SU-DHL-6 (cell line): Measurements from ENCODE around the gene SYTL3.

Source experiments
- H2AFZ ChIP-seq: fragments of 200-600 bp; sonication (generic); 2 replicates; pipeline ENCODE4 v1.6.1; 2014; ENCODE audit warnings: low read depth, mild to moderate bottlenecking, moderate library complexity, mixed read lengths, antibody characterized with exemption, low read length; ENCODE audit not compliant: severe bottlenecking
- H3F3A ChIP-seq: fragments of 200-600 bp; shearing (Covaris generic); 2 replicates; pipeline ENCODE4 v1.6.0; 2016; ENCODE audit warnings: antibody characterized with exemption, mild to moderate bottlenecking; ENCODE audit not compliant: insufficient read depth
- H3K27ac ChIP-seq: fragments of 200-600 bp; sonication (generic); 2 replicates; pipeline ENCODE4 v1.5.1; 2016; ENCODE audit warnings: low read depth, mild to moderate bottlenecking, low read length, moderate library complexity, mixed read lengths
- H3K27me3 ChIP-seq: fragments of 200-600 bp; sonication (generic), shearing (Covaris generic); 2 replicates; pipeline ENCODE4 v1.6.0; 2014; ENCODE audit warnings: mild to moderate bottlenecking, low read length
- H3K36me3 ChIP-seq: fragments of 200-600 bp; sonication (generic); 2 replicates; pipeline ENCODE4 v1.6.1; 2014; ENCODE audit warnings: mild to moderate bottlenecking, low read length, mixed read lengths
- H3K4me2 ChIP-seq: fragments of 300-600, 200-600 bp; shearing (Covaris generic), sonication (generic); 2 replicates; pipeline ENCODE4 v1.6.0; 2014; ENCODE audit warnings: low read length, low read depth, mild to moderate bottlenecking; ENCODE audit not compliant: poor library complexity, severe bottlenecking
- H3K4me3 ChIP-seq: fragments of 200-600 bp; sonication (generic); 2 replicates; pipeline ENCODE4 v1.5.1; 2014; ENCODE audit warnings: antibody characterized with exemption, low read length, mild to moderate bottlenecking, mixed read lengths; ENCODE audit not compliant: insufficient read depth, poor library complexity, severe bottlenecking
- H3K79me2 ChIP-seq: fragments of 200-600 bp; sonication (generic); 2 replicates; pipeline ENCODE4 v1.6.1; 2014; ENCODE audit warnings: mild to moderate bottlenecking, low read length, moderate library complexity; ENCODE audit not compliant: insufficient read depth
- H3K9ac ChIP-seq: fragments of 200-600 bp; sonication (generic); 2 replicates; pipeline ENCODE4 v1.7.0; 2014; ENCODE audit warnings: mild to moderate bottlenecking, low read length
- H3K9me2 ChIP-seq: fragments of 200-600 bp; sonication (generic); replicated peaks from 2 replicates; pipeline ENCODE4 v1.6.1; 2014; ENCODE audit warnings: low read length; ENCODE audit not compliant: insufficient read depth
- H3K9me3 ChIP-seq: fragments of 200-600 bp; sonication (generic); 2 replicates; pipeline ENCODE4 v1.6.1; 2014; ENCODE audit warnings: low read length, mixed read lengths; ENCODE audit not compliant: insufficient read depth
- H4K20me1 ChIP-seq: fragments of 200-600 bp; sonication (generic); 2 replicates; pipeline ENCODE4 v1.6.1; 2014; ENCODE audit warnings: low read depth, mild to moderate bottlenecking, antibody characterized with exemption, low read length, moderate library complexity, mixed read lengths
- CTCF ChIP-seq: fragments of 200-600 bp; sonication (generic); IDR thresholded peaks from one replicate; pipeline ENCODE4 v1.5.1; 2017; ENCODE audit warnings: antibody characterized with exemption, mild to moderate bottlenecking, low read length, moderate library complexity; ENCODE audit not compliant: insufficient read depth, poor library complexity, severe bottlenecking
- EZH2phosphoT487 ChIP-seq: fragments of 200-600 bp; sonication (generic), shearing (Covaris generic); conservative IDR thresholded peaks from 2 replicates; pipeline ENCODE4 v1.6.1; 2018; ENCODE audit warnings: mild to moderate bottlenecking, antibody characterized with exemption, low read length, moderate library complexity, mixed read lengths

SYTL3 gene

GRCh38 chr6:158642097-158642601, 7.7 kb upstream of the SYTL3 start:
- H3K9me2 ChIP-seq: no peaks in the 10 kb centered on the region
- H3K36me3 ChIP-seq: no peaks in the 10 kb centered on the region
- H3F3A ChIP-seq: peaks cover 9% of the 10 kb centered on the region; the same call in 1 of the 2 replicates
- no peak overlapping the region for H3K4me2 ChIP-seq
- H3K27ac ChIP-seq: no peak overlapping the region
- no peak overlapping the region for H2AFZ ChIP-seq
- H3K9me3 ChIP-seq: no peaks in the 10 kb centered on the region
- H3K9ac ChIP-seq: no peak overlapping the region
- TF ChIP-seq EZH2phosphoT487 (no peak), CTCF (no peak)
- H3K4me3 ChIP-seq: no peak overlapping the region
- no peaks in the 10 kb centered on the region for H3K27me3 ChIP-seq
- peaks cover 33% of the 10 kb centered on the region for H3K79me2 ChIP-seq
- no peaks in the 10 kb centered on the region for H4K20me1 ChIP-seq

- H3F3A ChIP-seq: 0 out of 2 replicates have a peak, but pooled peaks cover 4% of the 10 kb centered on the region
- H3K9ac ChIP-seq: peak overlapping the region; percentile 92
- no peak for TF ChIP-seq CTCF
- H4K20me1 ChIP-seq: no peaks in the 10 kb centered on the region
- no peaks in the 10 kb centered on the region for H3K9me2 ChIP-seq
- no peaks in the 10 kb centered on the region for H3K36me3 ChIP-seq
- H3K9me3 ChIP-seq: no peaks in the 10 kb centered on the region
- H2AFZ ChIP-seq: peak overlapping the region; percentile 96
- H3K27ac ChIP-seq: no peak overlapping the region
- no peaks in the 10 kb centered on the region for H3K27me3 ChIP-seq
- H3K79me2 ChIP-seq: peaks cover 33% of the 10 kb centered on the region
- peak overlapping the region; percentile 81 for H3K4me2 ChIP-seq
- H3K4me3 ChIP-seq: peak overlapping the region; percentile 70
These were observed 6.0 kb upstream of the SYTL3 start for GRCh38 chr6:158643836-158644230.

- Histone ChIP-seq H4K20me1 (no peaks in the 10 kb centered on the region), H3K36me3 (no peaks in the 10 kb centered on the region), H3F3A (0 out of 2 replicates have a peak, but pooled peaks cover 4% of the 10 kb centered on the region), H3K4me3 (peak within 1 kb of the TSS; percentile 70), H2AFZ (peak within 1 kb of the TSS; percentile 96), H3K9ac (peak within 1 kb of the TSS; percentile 92), H3K27ac (peak within 1 kb of the TSS; percentile 27; the same call in 1 of the 2 replicates), H3K9me3 (no peaks in the 10 kb centered on the region), H3K27me3 (no peaks in the 10 kb centered on the region), H3K79me2 (peaks cover 33% of the 10 kb centered on the region), H3K9me2 (no peaks in the 10 kb centered on the region), H3K4me2 (peak within 1 kb of the TSS; percentile 81)
- TF ChIP-seq EZH2phosphoT487 (no peak), CTCF (no peak)
These were observed 5.4 kb upstream of the SYTL3 start, which contains the start of gene DYNLT1 for GRCh38 chr6:158644231-158645063. TSS of gene DYNLT1 (minus strand) at chr6:158644743. CDS start at chr6:158644708, 35 bp downstream.
